H9 (cell line): ENCODE measurements around the gene HTR2A. TPM values are rescaled to one million over a fixed set of nuclear protein-coding genes. Genes with fewer than 3 reads are reported as not detected.

Experiments used
- DNase-seq: peaks from one replicate; pipeline ENCODE4 v3.0.0-alpha.2; 2017
- H2AFZ ChIP-seq: one replicate; pipeline ENCODE4 v1.6.1; 2013; ENCODE audit warnings: mild to moderate bottlenecking, low read length, control low read depth, moderate library complexity
- H2AK5ac ChIP-seq: 2 replicates; pipeline ENCODE4 v1.6.1; 2013; ENCODE audit warnings: low read length, control low read depth, mixed read lengths; ENCODE audit not compliant: insufficient read length
- H2BK120ac ChIP-seq: one replicate; pipeline ENCODE4 v1.6.1; 2013; ENCODE audit warnings: low read depth, mild to moderate bottlenecking, low read length, control low read depth, inconsistent platforms; ENCODE audit not compliant: poor library complexity, severe bottlenecking
- H2BK12ac ChIP-seq: 2 replicates; pipeline ENCODE4 v1.6.1; 2013; ENCODE audit warnings: low read length, control low read depth, mixed read lengths, low read depth; ENCODE audit not compliant: insufficient read length
- H2BK15ac ChIP-seq: 2 replicates; pipeline ENCODE4 v1.6.1; 2013; ENCODE audit warnings: low read depth, low read length, control low read depth
- H2BK20ac ChIP-seq: one replicate; pipeline ENCODE4 v1.6.1; 2013; ENCODE audit warnings: low read depth, mild to moderate bottlenecking, low read length, control low read depth, inconsistent platforms; ENCODE audit not compliant: poor library complexity, severe bottlenecking
- H2BK5ac ChIP-seq: 2 replicates; pipeline ENCODE4 v1.6.1; 2013; ENCODE audit warnings: low read length, control low read depth, mixed read lengths; ENCODE audit not compliant: insufficient read length
- H3K14ac ChIP-seq: 2 replicates; pipeline ENCODE4 v1.6.1; 2013; ENCODE audit warnings: low read length, control low read depth; ENCODE audit not compliant: insufficient read depth
- H3K18ac ChIP-seq: 2 replicates; pipeline ENCODE4 v1.6.1; 2013; ENCODE audit warnings: low read depth, mild to moderate bottlenecking, mixed read lengths, low read length, control low read depth; ENCODE audit not compliant: insufficient read length
- H3K23ac ChIP-seq: 2 replicates; pipeline ENCODE4 v1.6.1; 2013; ENCODE audit warnings: low read length, control low read depth, mixed read lengths, low read depth; ENCODE audit not compliant: insufficient read length
- H3K23me2 ChIP-seq: 2 replicates; pipeline ENCODE4 v1.6.1; 2013; ENCODE audit warnings: low read depth, mild to moderate bottlenecking, mixed read lengths, low read length, control low read depth; ENCODE audit not compliant: insufficient read length, poor library complexity, severe bottlenecking
- H3K27ac ChIP-seq: 2 replicates; pipeline ENCODE4 v1.5.1; 2013; ENCODE audit warnings: low read length, control low read depth, mixed read lengths, low read depth; ENCODE audit not compliant: insufficient read length
- H3K27me3 ChIP-seq: 2 replicates; pipeline ENCODE4 v1.6.1; 2013; ENCODE audit warnings: low read length, control low read depth, inconsistent platforms; ENCODE audit not compliant: insufficient read depth
- H3K4ac ChIP-seq: 2 replicates; pipeline ENCODE4 v1.6.1; 2013; ENCODE audit warnings: low read depth, mild to moderate bottlenecking, control low read depth, inconsistent platforms, low read length, moderate library complexity
- H3K4me1 ChIP-seq: 2 replicates; pipeline ENCODE4 v1.6.1; 2013; ENCODE audit warnings: low read length, control low read depth, inconsistent platforms; ENCODE audit not compliant: insufficient read depth
- H3K4me2 ChIP-seq: 2 replicates; pipeline ENCODE4 v1.6.1; 2013; ENCODE audit warnings: low read length, control low read depth, mixed read lengths; ENCODE audit not compliant: insufficient read length, insufficient read depth
- H3K56ac ChIP-seq: 2 replicates; pipeline ENCODE4 v1.6.1; 2013; ENCODE audit warnings: low read depth, mild to moderate bottlenecking, mixed read lengths, low read length, control low read depth; ENCODE audit not compliant: insufficient read length
- H3K79me1 ChIP-seq: 2 replicates; pipeline ENCODE4 v1.6.1; 2013; ENCODE audit warnings: low read depth, mild to moderate bottlenecking, moderate library complexity, low read length, control low read depth, inconsistent platforms; ENCODE audit not compliant: insufficient read depth, poor library complexity, severe bottlenecking
- H3K79me2 ChIP-seq: 2 replicates; pipeline ENCODE4 v1.6.1; 2013; ENCODE audit warnings: low read length, control low read depth, inconsistent platforms; ENCODE audit not compliant: insufficient read depth
- H3K9ac ChIP-seq: 2 replicates; pipeline ENCODE4 v1.6.1; 2013; ENCODE audit warnings: low read length, control low read depth, mixed read lengths; ENCODE audit not compliant: insufficient read length; ENCODE audit errors: extremely low read depth
- H3K9me3 ChIP-seq: one replicate; pipeline ENCODE4 v1.6.1; 2013; ENCODE audit warnings: low read depth, low read length, inconsistent platforms; ENCODE audit not compliant: control insufficient read depth
- H3T11ph ChIP-seq: one replicate; pipeline ENCODE4 v1.6.1; 2013; ENCODE audit warnings: mild to moderate bottlenecking, low read length, control low read depth, inconsistent platforms
- H4K20me1 ChIP-seq: one replicate; pipeline ENCODE4 v1.6.1; 2013; ENCODE audit not compliant: control insufficient read depth, insufficient read length, insufficient read depth
- H4K5ac ChIP-seq: 2 replicates; pipeline ENCODE4 v1.6.1; 2013; ENCODE audit warnings: low read depth, mild to moderate bottlenecking, mixed read lengths, low read length, control low read depth; ENCODE audit not compliant: insufficient read length
- H4K8ac ChIP-seq: replicated peaks from 2 replicates; pipeline ENCODE4 v1.6.1; 2013; ENCODE audit warnings: low read length, control low read depth, mixed read lengths, low read depth; ENCODE audit not compliant: insufficient read length
- H4K91ac ChIP-seq: 2 replicates; pipeline ENCODE4 v1.6.1; 2013; ENCODE audit warnings: low read depth, mild to moderate bottlenecking, moderate library complexity, mixed read lengths, low read length, control low read depth; ENCODE audit not compliant: insufficient read length
- H3K27ac Mint-ChIP-seq, 3 experiments: 2 replicates in 2 of 3; 3 replicates in 1 of 3; pipeline ENCODE4 v1.8.0; 2020 to 2021; ENCODE audit warnings: mixed read lengths in 3 of 3, mild to moderate bottlenecking in 1 of 3, moderate library complexity in 1 of 3
- H3K27me3 Mint-ChIP-seq: 2 replicates; pipeline ENCODE4 v1.8.0; 2021; ENCODE audit warnings: low read depth, mild to moderate bottlenecking, moderate library complexity, mixed read lengths
- H3K36me3 Mint-ChIP-seq, 3 experiments: 2 replicates in 2 of 3; 3 replicates in 1 of 3; pipeline ENCODE4 v1.8.0; 2020 to 2021; ENCODE audit warnings: low read depth in 3 of 3, mixed read lengths in 3 of 3; ENCODE audit not compliant: insufficient read depth in 1 of 3
- H3K4me1 Mint-ChIP-seq, 2 experiments: 2 replicates each; pipeline ENCODE4 v1.8.0; 2020; ENCODE audit warnings: mixed read lengths in 2 of 2
- H3K4me3 Mint-ChIP-seq, 2 experiments: 2 replicates in 1 of 2; 3 replicates in 1 of 2; pipeline ENCODE4 v1.8.0; 2020 to 2021; ENCODE audit warnings: mild to moderate bottlenecking in 2 of 2, mixed read lengths in 2 of 2, moderate library complexity in 1 of 2
- H3K9me3 Mint-ChIP-seq, 2 experiments: 2 replicates in 1 of 2; 3 replicates in 1 of 2; pipeline ENCODE4 v1.8.0; 2020; ENCODE audit warnings: mild to moderate bottlenecking in 2 of 2, mixed read lengths in 2 of 2, moderate library complexity in 1 of 2
- WGBS: extraction: QIAGEN DNeasy Blood & Tissue Kit; methylation state at CpG from one replicate; pipeline ENCODE4 v1.1.7; 2013; ENCODE audit warnings: missing lambda C conversion rate, low lambda C conversion rate, mixed read lengths; ENCODE audit not compliant: insufficient read length; ENCODE audit errors: extremely low coverage; 5-methylcytosine and 5-hydroxymethylcytosine counted together
- total RNA-seq: library from RNA; stranded (reverse); gene quantifications from 2 replicates; pipeline ENCODE4 v1.2.1, GENCODE V29; 2021
- TF ChIP-seq, protein P1 (sequence below): fragments of 200-600 bp; sonication (generic); conservative IDR thresholded peaks from 3 replicates; pipeline ENCODE4 v1.8.0; 2021; ENCODE audit warnings: antibody characterized with exemption, mild to moderate bottlenecking

Gene HTR2A
- total RNA-seq, 1 experiment from 2014 or later: not detected

DNA sequence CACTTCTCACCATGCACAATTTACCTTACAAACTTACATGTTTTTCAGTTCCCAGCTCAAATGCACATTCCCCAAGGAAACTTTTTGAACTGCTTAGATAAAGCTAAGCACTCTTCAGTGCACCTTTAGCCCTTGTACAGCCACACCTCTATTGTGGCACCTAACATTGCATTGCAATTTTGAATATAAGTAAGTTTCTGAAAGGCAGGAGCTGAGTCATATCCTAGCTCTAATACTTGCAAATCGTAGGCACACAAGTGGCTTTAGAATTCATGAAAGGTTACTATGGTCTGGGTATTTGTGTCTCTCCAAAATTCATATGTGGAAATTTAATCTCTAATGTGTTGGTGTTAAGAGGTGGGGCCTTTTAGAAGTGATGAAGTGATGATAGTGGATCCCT, 95.0 kb downstream of the HTR2A start:
- WGBS: no CpG with 5 or more reads among the region's 1 CpG
- H3K14ac ChIP-seq: no peak overlapping the region
- no peak overlapping the region for H2BK15ac ChIP-seq
- H3K79me2 ChIP-seq: no peaks in the 10 kb centered on the region
- H2AK5ac ChIP-seq: no peak overlapping the region
- H2BK12ac ChIP-seq: no peak overlapping the region
- H2BK120ac ChIP-seq: no peak overlapping the region
- Mint-ChIP-seq H3K4me3 (no peak overlapping the region), H3K9me3 (no peaks in the 10 kb centered on the region), H3K4me1 (peaks cover 8 to 10% of the 10 kb centered on the region in 2 experiments), H3K27me3 (no peaks in the 10 kb centered on the region), H3K27ac (no peak overlapping the region), H3K36me3 (no peaks in the 10 kb centered on the region)
- no peak overlapping the region for H2AFZ ChIP-seq
- no peak overlapping the region for H3K23ac ChIP-seq
- no peak overlapping the region for H3T11ph ChIP-seq
- 0 out of 2 replicates have a peak, but pooled peaks cover 4% of the 10 kb centered on the region for H3K4me1 ChIP-seq
- H3K23me2 ChIP-seq: peaks cover under 1% of the 10 kb centered on the region
- no peaks in the 10 kb centered on the region for H3K79me1 ChIP-seq
- no peak overlapping the region for H4K5ac ChIP-seq
- TF ChIP-seq, protein P1, sequence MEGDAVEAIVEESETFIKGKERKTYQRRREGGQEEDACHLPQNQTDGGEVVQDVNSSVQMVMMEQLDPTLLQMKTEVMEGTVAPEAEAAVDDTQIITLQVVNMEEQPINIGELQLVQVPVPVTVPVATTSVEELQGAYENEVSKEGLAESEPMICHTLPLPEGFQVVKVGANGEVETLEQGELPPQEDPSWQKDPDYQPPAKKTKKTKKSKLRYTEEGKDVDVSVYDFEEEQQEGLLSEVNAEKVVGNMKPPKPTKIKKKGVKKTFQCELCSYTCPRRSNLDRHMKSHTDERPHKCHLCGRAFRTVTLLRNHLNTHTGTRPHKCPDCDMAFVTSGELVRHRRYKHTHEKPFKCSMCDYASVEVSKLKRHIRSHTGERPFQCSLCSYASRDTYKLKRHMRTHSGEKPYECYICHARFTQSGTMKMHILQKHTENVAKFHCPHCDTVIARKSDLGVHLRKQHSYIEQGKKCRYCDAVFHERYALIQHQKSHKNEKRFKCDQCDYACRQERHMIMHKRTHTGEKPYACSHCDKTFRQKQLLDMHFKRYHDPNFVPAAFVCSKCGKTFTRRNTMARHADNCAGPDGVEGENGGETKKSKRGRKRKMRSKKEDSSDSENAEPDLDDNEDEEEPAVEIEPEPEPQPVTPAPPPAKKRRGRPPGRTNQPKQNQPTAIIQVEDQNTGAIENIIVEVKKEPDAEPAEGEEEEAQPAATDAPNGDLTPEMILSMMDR: no peak
- no peak overlapping the region for H4K91ac ChIP-seq
- no peak overlapping the region for H3K9ac ChIP-seq
- H3K27me3 ChIP-seq: no peaks in the 10 kb centered on the region
- H3K9me3 ChIP-seq: no peaks in the 10 kb centered on the region
- H4K20me1 ChIP-seq: no peaks in the 10 kb centered on the region
- H3K56ac ChIP-seq: no peak overlapping the region
- no peak overlapping the region for H3K18ac ChIP-seq
- H3K4me2 ChIP-seq: no peak overlapping the region
- no peak overlapping the region for H3K27ac ChIP-seq
- H2BK20ac ChIP-seq: no peak overlapping the region
- no peak overlapping the region for H3K4ac ChIP-seq
- H4K8ac ChIP-seq: no peak overlapping the region
- H2BK5ac ChIP-seq: no peak overlapping the region
- no peak for DNase-seq
